Renal cortex interstitium (tissue), 15 donors: ENCODE results near the gene LRRC14B. TPM values are rescaled to one million over a fixed set of nuclear protein-coding genes. Genes with fewer than 3 reads are reported as not detected.

Source experiments
- DNase-seq, 11 donors: peaks; one replicate each; pipeline ENCODE4 v3.0.0-alpha.2; 2013; ENCODE audit warnings: low read depth in 9 of 11, low spot score in 4 of 11; ENCODE audit errors: extremely low read depth in 1 of 11
- long read RNA-seq, 16 experiments: transcript quantifications; one replicate each; lab custom pipeline, GENCODE V29; 2026
- polyA plus RNA-seq, 3 donors: library from polyadenylated mRNA; unstranded; fragments of 120-200 nt; gene quantifications; one replicate each; pipeline ENCODE4 v1.2.1, GENCODE V29; 2013; ENCODE audit not compliant: insufficient read length in 3 of 3

LRRC14B gene
- polyA plus RNA-seq = under 1 TPM in 1 of 3 donors, not detected in 2; 0.13 TPM
- long read RNA-seq, donor 1, partial matches to known transcripts = 11 of 11 reads
- long read RNA-seq, donor 1, other reads (novel, unspliced or antisense) = 0 of 11 reads
- long read RNA-seq, donor 2, partial matches to known transcripts = 0 of 2 reads
- long read RNA-seq, donor 2, other reads (novel, unspliced or antisense) = 0 of 2 reads
- long read RNA-seq, donor 3, partial matches to known transcripts = 0 of 33 reads
- long read RNA-seq, donor 3, other reads (novel, unspliced or antisense) = 33 of 33 reads
- long read RNA-seq, donor 4, partial matches to known transcripts = 11 of 30 reads
- long read RNA-seq, donor 4, other reads (novel, unspliced or antisense) = 19 of 30 reads
- long read RNA-seq, donor 5 = 0 reads
- long read RNA-seq, donor 6 = 0 reads
- long read RNA-seq, donor 7, partial matches to known transcripts = 16 of 49 reads
- long read RNA-seq, donor 7, other reads (novel, unspliced or antisense) = 33 of 49 reads
- long read RNA-seq, donor 8 = 0 reads
- long read RNA-seq, donor 9 = 0 reads
- long read RNA-seq, donor 10, partial matches to known transcripts = 9 of 26 reads
- long read RNA-seq, donor 10, other reads (novel, unspliced or antisense) = 17 of 26 reads
- long read RNA-seq, donor 11 = 0 reads
- long read RNA-seq, donor 12 = 0 reads
- long read RNA-seq, donor 13 = 0 reads
- long read RNA-seq, donor 14 = 0 reads
- long read RNA-seq, donor 15 = 0 reads
- long read RNA-seq, donor 16 = 0 reads

DNA sequence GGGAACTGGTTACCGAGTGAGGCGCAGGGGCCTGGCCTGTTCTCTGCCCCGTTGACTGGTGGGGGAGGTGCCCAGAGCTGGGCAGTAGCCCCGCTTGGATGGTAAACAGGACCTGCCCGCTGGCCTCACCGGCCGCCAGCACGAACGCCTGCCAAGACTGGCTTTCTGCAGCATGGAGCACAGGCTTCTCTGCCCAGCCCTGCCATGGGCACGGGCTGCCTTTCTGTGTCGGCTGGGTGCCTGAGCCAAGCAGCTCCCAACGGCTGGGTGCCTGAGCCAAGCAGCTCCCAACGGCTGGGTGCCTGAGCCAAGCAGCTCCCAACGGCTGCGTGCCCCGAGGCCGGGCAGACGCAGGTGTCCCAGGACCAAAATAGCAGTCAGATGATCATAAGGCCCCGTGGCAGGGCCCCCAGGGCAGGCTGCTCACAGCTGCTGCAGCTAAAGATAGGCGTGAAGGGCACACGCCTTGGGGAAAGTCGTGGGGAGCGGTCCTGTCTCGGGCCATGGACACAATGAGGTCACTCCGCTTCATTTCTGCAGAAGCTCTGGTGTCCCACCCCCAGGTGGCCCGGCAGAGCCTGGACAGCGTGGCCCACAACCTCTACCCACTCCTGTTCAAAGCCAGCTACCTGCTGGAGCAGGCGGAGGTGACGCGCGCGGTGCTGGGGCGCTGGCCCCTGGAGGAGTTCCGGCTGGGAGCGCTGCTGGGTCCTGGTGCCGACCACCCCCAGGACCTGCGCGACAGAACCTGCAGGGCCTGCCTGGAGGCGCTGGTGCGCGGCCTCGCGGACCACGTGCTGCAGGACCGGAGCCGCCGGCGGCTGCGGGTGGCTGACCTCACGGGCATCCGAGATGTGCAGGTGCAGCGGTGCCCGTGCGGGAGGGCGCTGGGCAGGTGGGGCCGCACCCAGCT lies at the start of gene LRRC14B:
LRRC14B (plus strand) TSS at position 460 of the 913 bp plus-strand sequence; CDS start at position 504, 44 bp downstream.
- peak in 2 of 11 donors; percentile 33 to 46 for DNase-seq

DNA sequence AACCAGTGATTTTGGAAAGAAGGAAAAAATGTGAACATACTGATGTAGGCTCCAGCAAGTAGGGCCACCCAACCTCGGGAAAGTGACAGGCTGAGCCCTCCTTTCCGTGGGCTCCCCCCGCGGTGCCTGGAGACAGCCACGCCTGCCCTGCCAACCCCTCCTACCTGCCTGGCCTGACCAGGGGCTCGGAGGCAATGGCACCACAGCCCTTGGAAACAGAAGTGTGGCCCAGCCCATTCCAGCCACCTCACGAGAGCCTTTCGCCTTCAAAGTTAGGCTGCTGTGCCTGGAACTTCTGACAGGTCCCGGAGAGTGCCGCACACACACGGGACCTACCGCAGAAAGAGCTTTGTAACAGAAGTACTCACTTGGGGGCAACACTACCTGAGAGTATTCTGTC lies 49.5 kb upstream of the LRRC14B start:
- DNase-seq = no peak

DNA sequence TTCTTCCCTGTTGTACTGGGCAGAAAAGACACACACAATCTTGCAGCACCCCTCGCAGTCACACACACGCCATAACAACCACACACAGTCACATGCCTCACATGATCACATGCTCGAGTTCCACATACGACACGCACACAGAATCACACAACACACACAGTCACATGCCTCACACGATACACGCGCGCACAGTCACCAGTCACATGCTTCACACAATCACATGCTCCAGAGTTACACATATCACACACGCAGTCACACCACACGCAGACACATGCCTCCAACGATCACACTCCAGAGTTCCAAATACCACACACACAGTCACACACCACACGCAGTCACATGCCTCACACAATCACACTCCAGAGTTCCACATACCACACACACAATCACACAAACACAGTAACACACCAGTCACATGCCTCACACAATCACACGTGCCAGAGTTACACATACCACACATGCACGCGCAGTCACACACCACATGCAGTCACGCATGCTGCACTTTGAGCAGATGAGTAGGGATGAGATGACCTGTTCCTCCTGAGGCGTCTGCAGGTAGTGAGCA lies 49.0 kb upstream of the LRRC14B start:
- no peak for DNase-seq

DNA sequence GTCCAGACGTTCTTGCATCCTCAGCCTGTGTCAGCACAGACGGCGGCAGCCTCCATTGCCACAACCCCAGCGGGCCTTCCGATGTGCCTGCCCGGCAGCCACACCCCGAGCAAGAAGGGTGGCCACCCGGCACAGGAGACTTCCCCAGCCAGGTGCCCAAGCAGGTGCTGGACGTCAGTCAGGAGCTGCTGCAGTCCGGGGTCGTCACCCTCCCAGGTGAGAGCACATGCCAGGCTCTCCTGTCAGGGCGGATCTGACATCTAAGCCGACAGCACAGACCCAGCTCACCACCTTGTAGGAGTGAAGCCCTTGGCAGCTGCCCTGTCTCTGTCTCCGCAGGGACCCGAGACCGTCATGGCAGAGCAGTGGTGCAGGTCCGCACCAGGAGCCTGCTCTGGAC lies 48.3 kb upstream of the LRRC14B start:
- DNase-seq = no peak

DNA sequence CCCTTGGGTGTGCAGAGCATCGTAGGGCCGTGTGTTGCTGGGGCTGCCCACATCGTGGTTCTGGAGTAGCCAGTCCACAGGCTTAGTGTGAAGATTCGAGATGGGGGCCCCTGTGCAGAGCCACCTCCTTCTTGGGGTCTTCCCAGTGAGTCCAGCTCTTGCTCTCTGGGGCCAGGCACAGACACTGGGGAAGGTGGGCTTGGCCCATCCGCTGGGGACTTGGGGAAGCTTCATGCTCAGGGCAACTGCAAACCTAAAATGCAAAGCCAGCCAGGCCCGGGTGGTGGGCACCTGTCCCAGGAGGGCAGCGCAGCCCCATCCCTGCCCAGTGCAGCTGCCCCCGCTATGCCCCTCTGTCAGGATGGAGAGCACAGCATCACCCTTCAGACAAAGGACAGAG lies 46.4 kb upstream of the LRRC14B start:
- DNase-seq = no peak

DNA sequence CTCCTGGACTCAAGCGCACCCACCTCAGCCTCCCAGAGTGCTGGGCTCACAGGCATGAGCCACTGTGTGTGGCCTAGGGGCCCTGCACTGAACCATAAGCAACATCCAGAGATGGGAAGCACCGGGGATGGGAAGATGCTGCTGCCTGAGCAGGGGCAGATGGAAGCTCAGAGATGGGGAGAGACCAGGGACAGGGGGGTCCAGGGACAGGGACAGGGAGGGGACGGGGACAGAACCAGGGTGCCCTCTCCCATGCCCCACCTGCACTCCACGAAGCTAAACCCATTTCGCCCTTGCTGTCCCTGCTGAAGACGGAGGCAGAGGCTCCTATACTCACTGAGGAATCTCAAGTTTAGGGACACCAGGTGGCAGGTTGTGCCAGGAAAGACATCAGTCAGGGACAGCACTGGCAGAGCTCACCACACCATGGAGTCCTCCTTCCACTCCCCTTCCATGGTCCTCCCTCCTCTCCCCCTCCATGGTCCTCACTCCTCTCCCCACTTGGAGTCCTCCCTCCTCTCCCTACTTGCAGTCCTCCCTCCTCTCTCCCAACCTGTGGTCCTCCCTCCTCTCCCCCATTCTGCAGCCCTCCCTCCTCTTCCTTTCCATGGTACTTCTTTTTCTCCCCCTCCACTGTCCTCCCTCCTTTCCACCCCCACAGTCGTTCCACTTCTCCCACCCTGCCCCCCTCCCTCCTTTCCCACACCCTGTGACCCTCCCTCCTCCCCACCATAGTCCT lies 45.5 kb upstream of the LRRC14B start:
- no peak for DNase-seq

DNA sequence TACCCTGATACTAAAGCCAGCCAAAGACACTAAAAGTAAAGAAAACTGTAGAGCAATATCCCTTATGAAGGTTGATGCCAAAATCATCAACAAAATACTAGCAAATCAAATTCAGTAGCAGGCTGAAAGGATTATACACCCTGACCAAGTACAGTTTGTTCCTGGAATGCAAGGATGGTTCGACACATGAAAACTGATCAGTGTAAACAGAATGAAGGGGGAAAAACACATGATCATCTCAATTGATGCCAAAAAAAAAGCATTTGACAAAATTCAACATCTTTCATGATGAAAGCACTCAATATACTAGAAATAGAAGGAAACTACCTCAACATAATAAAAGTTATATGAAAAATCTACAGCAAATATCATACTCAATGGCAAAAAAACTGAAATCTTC lies 43.5 kb upstream of the LRRC14B start:
- no peak for DNase-seq

DNA sequence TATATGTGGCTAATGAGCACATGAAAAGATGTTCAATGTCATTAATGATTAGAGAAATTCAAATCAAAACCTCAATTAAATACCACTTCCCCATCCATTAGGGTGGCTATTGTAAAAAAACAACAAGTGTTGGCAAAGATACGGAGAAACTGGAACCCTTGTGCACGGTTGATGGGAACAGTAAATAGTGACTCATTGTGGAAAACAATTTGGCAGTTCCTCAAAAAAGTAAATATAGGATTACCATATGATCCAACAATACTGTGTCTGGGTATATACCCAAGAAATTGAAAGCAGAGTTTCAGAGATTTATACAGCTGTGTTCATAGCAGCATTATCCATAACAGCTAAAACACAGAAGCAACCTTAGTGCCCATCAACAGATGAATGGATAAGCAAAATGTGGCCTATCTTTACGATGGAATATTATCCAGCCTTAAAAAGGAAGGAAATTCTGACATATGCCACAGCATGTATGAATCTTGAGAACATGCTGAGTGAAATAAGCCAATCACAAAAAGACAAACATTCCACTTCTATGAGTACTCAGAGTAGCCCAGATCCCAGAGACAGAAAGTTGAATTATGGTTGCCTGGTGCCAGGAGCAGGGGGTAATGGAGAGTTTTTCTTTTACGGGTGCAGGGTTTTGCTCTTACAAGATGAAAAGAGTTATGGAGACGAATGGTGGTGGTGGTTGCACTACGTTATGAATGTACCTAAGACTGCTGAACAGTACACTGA lies 41.4 kb upstream of the LRRC14B start:
- no peak for DNase-seq

DNA sequence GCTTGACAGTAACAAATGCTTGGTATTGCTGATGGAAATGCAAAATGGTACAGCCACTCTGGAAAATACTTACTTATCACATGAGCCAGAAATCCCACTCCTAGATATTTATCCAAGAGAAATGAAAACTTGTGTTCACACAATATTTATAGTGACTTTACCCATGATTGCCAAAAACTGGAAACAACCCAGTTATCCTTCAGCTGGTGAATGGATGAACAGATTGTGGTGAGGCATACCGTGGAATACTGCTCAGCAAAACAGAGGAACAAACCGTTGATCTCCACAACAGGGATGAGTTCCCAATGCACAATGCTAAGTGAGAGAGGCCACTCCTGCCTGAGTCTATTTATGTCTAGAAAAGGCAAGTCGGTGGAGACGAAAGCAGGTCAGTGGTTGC lies 40.5 kb upstream of the LRRC14B start:
- no peak for DNase-seq

DNA sequence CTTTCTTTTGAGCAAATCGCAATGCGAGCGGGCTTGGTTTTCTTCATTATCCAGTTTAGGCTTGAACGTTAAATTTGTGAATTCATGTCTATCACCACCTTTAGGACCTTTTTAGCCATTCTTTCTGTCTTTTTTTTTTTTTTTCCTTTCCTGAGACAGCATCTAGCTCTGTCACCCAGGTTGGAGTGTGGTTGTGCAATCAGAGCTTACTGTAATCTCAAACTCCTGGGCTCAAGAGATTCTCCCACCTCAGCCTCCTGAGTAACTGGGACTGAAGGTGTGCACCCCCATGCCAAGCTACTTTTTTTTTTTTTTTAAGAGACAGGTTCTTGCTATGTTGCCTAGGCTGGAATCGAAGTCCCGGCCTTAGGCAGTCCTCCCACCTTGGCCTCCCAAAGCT lies 39.2 kb upstream of the LRRC14B start:
- DNase-seq = no peak

DNA sequence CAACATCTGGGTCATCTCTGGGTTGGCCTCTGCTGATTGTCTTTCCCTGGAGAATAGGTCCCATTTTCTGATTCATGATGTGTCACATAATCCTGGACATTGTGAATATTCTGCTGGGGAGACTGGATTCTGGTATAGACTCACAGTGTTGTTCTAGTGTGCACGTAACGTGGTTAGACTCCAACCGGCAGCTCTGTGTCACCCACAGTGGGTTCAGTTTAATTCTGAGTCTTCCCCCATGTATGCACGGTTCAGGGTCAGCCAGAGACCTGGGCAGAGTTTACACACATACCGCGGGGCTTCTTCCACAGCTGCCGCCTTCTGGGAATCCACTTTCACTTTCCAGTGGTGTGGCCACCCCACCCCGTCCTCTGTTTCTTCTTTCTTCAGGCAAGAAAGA lies 38.0 kb upstream of the LRRC14B start:
- DNase-seq = no peak

DNA sequence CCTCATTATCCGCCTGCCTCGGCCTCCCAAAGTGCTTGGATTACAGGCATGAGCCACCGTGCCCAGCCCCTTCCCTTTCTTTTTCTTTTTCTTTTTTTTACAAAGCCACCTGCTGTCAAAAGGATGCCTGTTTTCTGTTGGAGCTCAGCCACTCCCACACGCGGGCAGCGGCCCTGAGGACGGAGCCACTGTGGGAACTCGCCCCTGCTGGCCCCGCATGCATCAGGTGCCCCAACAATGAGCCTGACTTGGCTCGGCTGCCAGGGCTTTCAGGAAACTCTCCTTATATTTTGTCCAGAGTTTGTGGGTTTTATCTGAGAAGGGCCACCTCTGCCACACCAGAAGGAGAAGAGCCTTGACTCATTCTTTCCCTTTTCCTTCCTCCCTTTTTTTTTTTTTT lies 37.1 kb upstream of the LRRC14B start:
- DNase-seq = no peak

DNA sequence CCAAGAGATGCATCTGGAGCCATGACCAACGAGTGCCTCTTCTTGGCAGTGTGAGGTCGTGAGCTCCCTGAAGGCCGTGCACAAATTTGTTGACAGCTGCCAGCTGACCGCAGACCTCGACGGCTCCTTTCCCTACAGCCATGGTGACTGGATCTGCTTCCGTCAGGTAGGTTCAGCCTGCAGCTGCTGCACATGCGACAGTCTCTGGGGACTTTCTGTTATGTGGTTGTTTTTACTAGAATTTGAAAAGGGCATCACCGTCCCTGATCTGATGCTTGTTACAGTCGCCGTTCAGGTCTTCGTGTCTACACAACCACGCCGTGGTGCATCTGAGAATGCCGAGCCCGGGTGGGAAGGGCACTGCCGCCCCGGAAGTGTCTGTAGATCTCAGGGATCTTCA lies 36.5 kb upstream of the LRRC14B start:
- no peak for DNase-seq

DNA sequence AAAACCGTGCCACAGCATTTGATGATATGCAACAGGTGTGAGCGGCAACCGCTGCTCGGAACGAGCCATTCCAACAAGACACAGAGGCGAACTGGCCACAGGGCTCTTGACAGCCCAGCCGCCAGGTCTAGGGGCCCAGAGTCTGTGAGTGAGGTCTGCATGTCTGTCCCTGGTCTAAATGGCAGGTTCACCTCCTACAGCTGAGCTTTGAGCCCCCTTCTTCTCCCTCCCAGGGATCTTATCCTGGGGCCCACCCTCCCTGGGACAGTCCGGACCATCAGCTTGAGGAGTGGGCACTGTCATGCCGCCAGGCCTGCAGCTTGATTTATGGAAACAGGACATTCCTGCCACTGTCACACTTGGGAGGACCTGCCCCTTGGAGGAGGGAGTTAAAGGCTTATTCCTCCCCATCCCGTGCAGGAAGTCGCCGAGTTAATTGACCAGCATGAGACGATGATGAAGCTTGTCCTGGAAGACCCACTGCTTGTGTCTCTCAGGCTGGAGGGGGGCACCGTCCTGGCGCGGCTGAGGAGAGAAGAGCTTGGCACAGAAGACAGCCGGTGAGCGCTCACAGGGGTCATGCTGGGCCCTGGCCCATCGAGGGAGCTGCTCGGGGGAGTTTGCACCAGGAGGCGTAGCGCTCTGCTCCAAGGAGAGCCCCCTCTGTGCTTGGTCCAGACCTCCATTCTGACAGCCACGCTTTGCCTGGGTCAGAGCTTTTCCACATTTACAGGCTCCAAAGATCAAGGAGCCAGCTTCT lies 35.5 kb upstream of the LRRC14B start:
- DNase-seq = peak in 6 of 11 donors; percentile 17 to 52 (median 39)

DNA sequence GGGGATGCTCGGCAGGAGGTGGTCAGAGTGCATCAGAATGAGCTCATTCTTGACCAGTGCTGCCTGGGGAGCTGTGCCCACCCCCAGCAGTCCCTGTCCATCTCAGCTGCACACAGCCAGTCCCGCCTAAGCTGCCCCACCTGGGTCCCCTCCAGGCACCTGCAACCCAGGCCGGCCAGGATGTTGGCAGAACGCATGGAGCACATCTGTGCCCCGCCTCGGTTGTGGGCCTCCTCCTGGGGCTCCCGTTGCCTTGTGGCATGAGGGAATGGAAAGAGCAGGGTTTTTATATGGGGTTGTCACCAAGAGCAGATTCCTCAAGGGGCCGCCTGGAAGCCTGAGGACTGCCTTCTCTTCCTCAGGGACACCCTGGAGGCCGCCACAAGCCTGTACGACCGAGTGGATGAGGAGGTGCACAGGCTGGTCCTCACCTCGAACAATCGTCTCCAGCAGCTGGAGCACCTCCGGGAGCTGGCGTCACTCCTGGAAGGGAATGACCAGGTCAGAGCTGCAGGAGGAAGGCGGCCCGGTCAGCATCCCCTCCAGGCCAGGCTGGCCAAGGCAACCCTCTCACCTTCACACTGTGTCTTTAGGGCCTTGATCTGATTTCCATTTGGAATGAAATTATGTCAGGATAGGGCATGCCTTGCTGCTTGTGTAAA lies 34.8 kb upstream of the LRRC14B start:
- no peak for DNase-seq

DNA sequence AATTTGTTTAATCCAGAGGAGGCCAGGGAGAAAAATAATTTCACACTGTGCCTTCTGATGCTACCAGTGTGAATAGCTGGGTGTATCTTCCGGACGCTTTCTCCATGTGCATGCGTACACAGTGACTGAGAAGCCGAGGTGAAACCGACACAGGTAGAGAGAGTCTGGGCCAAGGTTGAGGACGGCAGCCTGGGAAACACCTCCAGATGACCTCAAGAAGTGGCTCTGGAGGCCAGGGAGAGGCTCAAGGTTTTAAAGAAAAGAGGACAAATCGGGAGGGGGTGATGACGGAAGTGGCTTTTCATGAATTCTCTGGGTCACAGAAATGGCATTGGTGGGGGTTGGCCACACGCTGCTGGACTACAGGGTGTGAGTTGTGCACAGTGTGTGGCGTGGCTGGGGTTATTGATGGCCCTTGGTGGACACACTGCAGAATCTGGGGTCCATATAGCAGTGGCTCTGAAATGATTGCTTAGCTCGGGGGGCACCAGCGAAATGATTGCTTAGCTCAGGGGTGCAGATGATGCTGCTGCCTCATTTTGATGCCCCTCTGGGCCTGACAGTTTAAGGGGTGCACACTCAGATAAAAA lies 34.1 kb upstream of the LRRC14B start:
- no peak for DNase-seq
